ENCODE results near the gene KYAT1.

Gene KYAT1

GRCh38 chr9:128881884-128882676 lies at the start of gene KYAT1, which contains the start of gene LRRC8A:
KYAT1 (minus strand) TSS chr9:128881950; CDS start chr9:128845405, 36,545 bp downstream.
LRRC8A (plus strand) TSS chr9:128882133; CDS start chr9:128907165, 25,032 bp downstream.
- Histone ChIP-seq H3K36me3 (ENCODE audit: control insufficient read depth, insufficient read depth, low read length) (peaks cover 2% of the 10 kb centered on the region), H3K27me3 (replicated peaks; ENCODE audit: control insufficient read depth, insufficient read depth, low read length) (no peaks in the 10 kb centered on the region), H3K4me3 (replicated peaks; ENCODE audit: low read depth, low read length) (peak within 1 kb of the TSS; percentile 93)
- DNase-seq (ENCODE audit: extremely low read depth, insufficient read length), result peak; percentile 99
- peak; percentile 15 for TF ChIP-seq CTCF (IDR thresholded peaks at IDR 0.05; ENCODE audit: insufficient read depth, low read length, poor library complexity, severe bottlenecking)

GRCh38 chr9:128929560-128929959 lies 47.8 kb upstream of the KYAT1 start:
- Histone ChIP-seq H3K4me3 (replicated peaks; ENCODE audit: low read depth, low read length) (no peak overlapping the region), H3K27me3 (replicated peaks; ENCODE audit: control insufficient read depth, insufficient read depth, low read length) (no peaks in the 10 kb centered on the region), H3K36me3 (ENCODE audit: control insufficient read depth, insufficient read depth, low read length) (no peaks in the 10 kb centered on the region)
- TF ChIP-seq CTCF (IDR thresholded peaks at IDR 0.05; ENCODE audit: insufficient read depth, low read length, poor library complexity, severe bottlenecking), result no peak
- DNase-seq (ENCODE audit: extremely low read depth, insufficient read length), result no peak

- no peaks in the 10 kb centered on the region for H3K36me3 ChIP-seq (ENCODE audit: control insufficient read depth, insufficient read depth, low read length)
- no peak for TF ChIP-seq CTCF (IDR thresholded peaks at IDR 0.05; ENCODE audit: insufficient read depth, low read length, poor library complexity, severe bottlenecking)
- DNase-seq (ENCODE audit: extremely low read depth, insufficient read length), result no peak
Observed at GRCh38 chr9:128928624-128929023, 46.9 kb upstream of the KYAT1 start.

GRCh38 chr9:128927731-128928411 lies 46.1 kb upstream of the KYAT1 start:
- TF ChIP-seq CTCF (IDR thresholded peaks at IDR 0.05; ENCODE audit: insufficient read depth, low read length, poor library complexity, severe bottlenecking), result peak; percentile 81
- Histone ChIP-seq H3K4me3 (replicated peaks; ENCODE audit: low read depth, low read length) (no peak overlapping the region), H3K36me3 (ENCODE audit: control insufficient read depth, insufficient read depth, low read length) (no peaks in the 10 kb centered on the region), H3K27me3 (replicated peaks; ENCODE audit: control insufficient read depth, insufficient read depth, low read length) (no peaks in the 10 kb centered on the region)
- DNase-seq (ENCODE audit: extremely low read depth, insufficient read length), result no peak

More at GRCh38 chr9:128928624-128929023, 46.9 kb upstream of the KYAT1 start:
- no peak overlapping the region for H3K4me3 ChIP-seq (replicated peaks; ENCODE audit: low read depth, low read length)
- H3K27me3 ChIP-seq (replicated peaks; ENCODE audit: control insufficient read depth, insufficient read depth, low read length), result no peaks in the 10 kb centered on the region

- Histone ChIP-seq H3K36me3 (ENCODE audit: control insufficient read depth, insufficient read depth, low read length) (no peaks in the 10 kb centered on the region), H3K4me3 (replicated peaks; ENCODE audit: low read depth, low read length) (no peak overlapping the region), H3K27me3 (replicated peaks; ENCODE audit: control insufficient read depth, insufficient read depth, low read length) (no peaks in the 10 kb centered on the region)
- TF ChIP-seq CTCF (IDR thresholded peaks at IDR 0.05; ENCODE audit: insufficient read depth, low read length, poor library complexity, severe bottlenecking), result no peak
- no peak for DNase-seq (ENCODE audit: extremely low read depth, insufficient read length)
Observed at GRCh38 chr9:128923493-128923883, 41.7 kb upstream of the KYAT1 start.
